HEK293T (cell line): ENCODE data around the gene C1QTNF7.

Source experiments
- BHLHE40 ChIP-seq: fragments of 450-650 bp; IDR thresholded peaks from 2 replicates; pipeline ENCODE4 v1.6.1; 2016; ENCODE audit warnings: mild to moderate bottlenecking, moderate library complexity, borderline replicate concordance
- ELF4 ChIP-seq: fragments of 450-650 bp; IDR thresholded peaks from 2 replicates; pipeline ENCODE4 v1.6.1; 2017; ENCODE audit warnings: antibody characterized with exemption
- FOXM1 ChIP-seq: fragments of 450-650 bp; IDR thresholded peaks from 2 replicates; pipeline ENCODE4 v1.6.1; 2017; ENCODE audit warnings: mild to moderate bottlenecking, borderline replicate concordance
- HDGF ChIP-seq: fragments of 450-650 bp; IDR thresholded peaks from 2 replicates; pipeline ENCODE4 v1.6.1; 2017; ENCODE audit warnings: antibody characterized with exemption, borderline replicate concordance
- LEF1 ChIP-seq: fragments of 450-650 bp; IDR thresholded peaks from 2 replicates; pipeline ENCODE4 v1.6.1; 2017; ENCODE audit warnings: mild to moderate bottlenecking, borderline replicate concordance
- NFRKB ChIP-seq: fragments of 450-650 bp; IDR thresholded peaks from 2 replicates; pipeline ENCODE4 v1.6.1; 2016; ENCODE audit warnings: mild to moderate bottlenecking, moderate library complexity
- PKNOX1 ChIP-seq: fragments of 450-650 bp; IDR thresholded peaks from 2 replicates; pipeline ENCODE4 v1.6.1; 2016
- SP1 ChIP-seq: fragments of 450-650 bp; IDR thresholded peaks from 2 replicates; pipeline ENCODE4 v1.6.1; 2017
- SUZ12 ChIP-seq: fragments of 450-650 bp; IDR thresholded peaks from 2 replicates; pipeline ENCODE4 v1.6.1; 2016; ENCODE audit warnings: mild to moderate bottlenecking

- TF ChIP-seq HDGF (no peak), PKNOX1 (no peak), SUZ12 (no peak), SP1 (no peak), FOXM1 (no peak), LEF1 (no peak), NFRKB (no peak), ELF4 (no peak), BHLHE40 (no peak)
Measured at GRCh38 chr4:15444879-15445547, 17.2 kb downstream of the C1QTNF7 start.
